Rectal smooth muscle tissue (tissue), 1 donor: ENCODE data around the gene BGN.

Experiments used
- H3K27ac ChIP-seq: one replicate; pipeline ENCODE4 v1.7.0; 2013; ENCODE audit warnings: low read depth, low read length, inconsistent platforms
- H3K27me3 ChIP-seq: one replicate; pipeline ENCODE4 v1.7.0; 2013; ENCODE audit warnings: low read length; ENCODE audit not compliant: control insufficient read depth, insufficient read depth
- H3K36me3 ChIP-seq: one replicate; pipeline ENCODE4 v1.7.0; 2013; ENCODE audit warnings: low read length; ENCODE audit not compliant: control insufficient read depth, insufficient read depth
- H3K4me1 ChIP-seq: one replicate; pipeline ENCODE4 v1.7.0; 2013; ENCODE audit warnings: low read length; ENCODE audit not compliant: control insufficient read depth, insufficient read depth
- H3K4me3 ChIP-seq: one replicate; pipeline ENCODE4 v1.7.0; 2013; ENCODE audit warnings: low read length
- H3K9ac ChIP-seq: one replicate; pipeline ENCODE4 v1.7.0; 2013; ENCODE audit warnings: low read length

BGN gene

DNA sequence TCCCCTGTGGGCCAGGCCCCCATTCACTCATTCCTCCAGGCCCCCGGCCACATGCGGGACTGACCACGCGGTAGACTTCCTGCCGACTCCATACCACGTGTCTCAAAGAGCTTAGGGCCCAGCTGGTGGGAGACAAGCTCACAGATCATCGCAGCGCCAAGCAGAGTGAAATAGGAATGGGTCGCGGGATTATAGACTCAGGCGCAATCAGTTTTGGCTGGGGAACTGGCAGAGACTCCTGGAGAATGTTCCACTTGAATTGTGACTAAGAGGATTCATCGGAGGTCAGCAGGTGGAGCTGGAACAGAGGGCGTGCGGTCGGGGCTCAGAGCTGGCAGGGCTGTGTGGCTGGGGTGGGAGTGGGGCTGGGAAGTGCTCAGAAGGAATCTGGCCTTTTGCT is 38.3 kb downstream of the BGN start:
- Histone ChIP-seq H3K27ac (no peak overlapping the region), H3K4me3 (no peak overlapping the region), H3K4me1 (no peaks in the 10 kb centered on the region), H3K9ac (no peak overlapping the region), H3K36me3 (no peaks in the 10 kb centered on the region), H3K27me3 (no peaks in the 10 kb centered on the region)

DNA sequence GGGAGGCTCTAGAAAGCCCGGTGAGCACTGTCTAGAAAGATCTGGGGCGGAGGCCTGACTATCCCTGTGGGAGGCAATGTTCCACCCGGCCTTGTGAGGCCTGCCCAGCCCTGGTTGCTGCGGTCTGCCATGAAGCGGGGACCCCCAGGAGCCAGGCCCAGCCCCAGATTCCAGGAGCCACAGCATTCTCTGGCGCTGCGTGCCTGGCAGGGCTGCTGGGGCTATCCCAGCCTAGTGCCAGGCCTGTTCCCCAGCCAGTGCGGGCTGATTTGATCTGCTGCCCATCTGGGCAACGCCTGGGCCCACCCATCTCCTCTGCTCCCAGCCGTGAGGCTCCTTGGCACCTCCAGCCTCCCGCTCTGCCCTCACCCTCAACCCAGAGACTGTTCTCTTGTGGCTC is 42.3 kb downstream of the BGN start:
- Histone ChIP-seq H3K36me3 (no peaks in the 10 kb centered on the region), H3K9ac (no peak overlapping the region), H3K4me1 (no peaks in the 10 kb centered on the region), H3K4me3 (no peak overlapping the region), H3K27me3 (peaks cover 3% of the 10 kb centered on the region), H3K27ac (no peak overlapping the region)

- Histone ChIP-seq H3K4me3 (no peak overlapping the region), H3K36me3 (no peaks in the 10 kb centered on the region), H3K27ac (no peak overlapping the region), H3K9ac (no peak overlapping the region), H3K4me1 (no peaks in the 10 kb centered on the region), H3K27me3 (peaks cover 3% of the 10 kb centered on the region)
Observed at GRCh38 chrX:153537526-153538295, 42.9 kb downstream of the BGN start.

DNA sequence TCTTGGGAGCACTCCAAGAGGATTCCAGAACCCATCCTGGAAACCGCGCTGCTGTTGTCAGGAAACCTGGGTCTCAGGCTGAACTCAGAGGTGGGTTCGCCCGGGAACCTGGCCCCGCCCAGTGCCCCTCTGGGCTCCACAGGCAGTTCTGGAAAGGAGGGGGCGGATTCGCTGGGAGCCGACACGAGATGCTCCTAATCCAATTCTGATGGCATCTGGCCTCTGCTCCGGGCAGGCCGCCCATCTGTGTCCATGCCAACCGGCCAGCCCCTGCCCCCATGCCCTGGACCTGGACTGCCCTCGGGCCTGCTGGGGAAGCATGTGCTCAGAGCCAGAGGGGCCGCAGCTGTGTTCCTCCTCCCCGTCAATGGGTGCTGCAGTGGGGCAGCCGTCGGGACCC is 43.6 kb downstream of the BGN start:
- H3K27ac ChIP-seq, result no peak overlapping the region
- H3K27me3 ChIP-seq, result peaks cover 5% of the 10 kb centered on the region
- no peak overlapping the region for H3K9ac ChIP-seq
- no peaks in the 10 kb centered on the region for H3K4me1 ChIP-seq
- H3K36me3 ChIP-seq, result no peaks in the 10 kb centered on the region
- no peak overlapping the region for H3K4me3 ChIP-seq

GRCh38 chrX:153539171-153539978 is 44.6 kb downstream of the BGN start:
- Histone ChIP-seq H3K27me3 (peaks cover 7% of the 10 kb centered on the region), H3K4me1 (no peaks in the 10 kb centered on the region), H3K9ac (no peak overlapping the region), H3K4me3 (no peak overlapping the region), H3K36me3 (no peaks in the 10 kb centered on the region), H3K27ac (no peak overlapping the region)

DNA sequence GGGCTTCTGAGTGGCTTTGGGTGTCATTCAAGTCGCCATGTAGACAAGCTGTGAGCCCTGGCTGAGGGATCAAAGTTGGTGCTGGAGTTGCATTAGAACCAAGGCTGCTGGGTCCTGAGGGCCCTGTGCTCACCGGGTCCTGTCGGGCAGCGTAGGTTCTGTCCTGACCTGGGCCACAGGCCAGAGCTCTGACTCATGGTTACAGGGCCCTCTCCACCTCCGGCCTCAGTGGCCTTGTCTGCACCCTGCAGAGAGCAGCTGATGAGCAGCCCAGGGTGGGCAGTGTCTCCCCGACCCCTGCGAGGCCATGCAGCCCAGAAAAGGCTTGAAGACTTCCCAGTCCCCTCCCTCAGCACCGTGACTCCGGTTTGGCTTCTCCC is 45.2 kb downstream of the BGN start:
- Histone ChIP-seq H3K4me1 (no peaks in the 10 kb centered on the region), H3K4me3 (no peak overlapping the region), H3K27ac (no peak overlapping the region), H3K9ac (no peak overlapping the region), H3K27me3 (peaks cover 7% of the 10 kb centered on the region), H3K36me3 (no peaks in the 10 kb centered on the region)

- Histone ChIP-seq H3K27ac (no peak overlapping the region), H3K36me3 (no peaks in the 10 kb centered on the region), H3K9ac (no peak overlapping the region), H3K4me3 (no peak overlapping the region), H3K4me1 (no peaks in the 10 kb centered on the region), H3K27me3 (peaks cover 10% of the 10 kb centered on the region)
Observed at GRCh38 chrX:153544727-153545126, 49.9 kb downstream of the BGN start.

GRCh38 chrX:153546386-153546785 is 51.6 kb downstream of the BGN start:
- Histone ChIP-seq H3K27me3 (peaks cover 9% of the 10 kb centered on the region), H3K36me3 (no peaks in the 10 kb centered on the region), H3K27ac (no peak overlapping the region), H3K4me3 (no peak overlapping the region), H3K4me1 (no peaks in the 10 kb centered on the region), H3K9ac (no peak overlapping the region)

GRCh38 chrX:153547195-153547594 is 52.4 kb downstream of the BGN start:
- no peaks in the 10 kb centered on the region for H3K4me1 ChIP-seq
- H3K4me3 ChIP-seq, result no peak overlapping the region
- H3K27me3 ChIP-seq, result peaks cover 9% of the 10 kb centered on the region
- H3K36me3 ChIP-seq, result no peaks in the 10 kb centered on the region
- no peak overlapping the region for H3K27ac ChIP-seq
- H3K9ac ChIP-seq, result no peak overlapping the region

DNA sequence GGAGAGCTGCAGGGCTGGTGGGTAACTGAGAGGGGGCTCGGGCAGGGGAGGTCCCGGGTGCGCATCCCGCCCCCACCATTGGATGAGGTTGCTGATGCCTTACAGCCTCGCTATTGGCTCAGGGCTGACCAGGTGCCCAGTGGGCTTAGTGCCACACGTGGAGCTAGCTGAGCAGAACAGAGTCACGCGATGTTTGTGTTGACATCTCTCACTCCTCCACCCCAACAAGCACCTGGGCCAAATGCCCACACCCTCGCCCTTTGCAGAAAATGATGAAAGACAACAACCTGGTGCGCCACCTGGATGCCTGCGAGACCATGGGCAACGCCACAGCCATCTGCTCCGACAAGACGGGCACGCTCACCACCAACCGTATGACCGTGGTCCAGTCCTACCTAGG is 54.5 kb downstream of the BGN start:
- Histone ChIP-seq H3K9ac (no peak overlapping the region), H3K36me3 (no peaks in the 10 kb centered on the region), H3K27ac (no peak overlapping the region), H3K4me3 (no peak overlapping the region), H3K4me1 (no peaks in the 10 kb centered on the region), H3K27me3 (peaks cover 5% of the 10 kb centered on the region)

DNA sequence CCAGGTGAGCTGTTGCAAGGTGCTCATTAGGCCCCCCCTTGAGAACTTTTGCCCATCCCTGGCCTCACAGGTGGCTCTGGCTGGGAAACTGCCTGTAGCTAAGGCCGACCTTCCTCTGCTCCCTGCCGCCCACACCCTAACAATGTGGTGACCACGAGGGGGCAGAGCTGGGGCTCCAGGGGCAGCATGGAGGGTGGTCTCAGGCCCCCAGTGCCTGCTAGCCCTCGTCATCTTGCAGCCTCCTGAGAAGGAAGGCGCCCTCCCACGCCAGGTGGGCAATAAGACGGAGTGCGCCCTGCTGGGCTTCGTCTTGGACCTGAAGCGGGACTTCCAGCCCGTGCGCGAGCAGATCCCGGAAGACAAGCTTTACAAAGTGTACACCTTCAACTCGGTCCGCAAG is 55.0 kb downstream of the BGN start:
- H3K27me3 ChIP-seq, result peaks cover 5% of the 10 kb centered on the region
- no peak overlapping the region for H3K9ac ChIP-seq
- H3K4me3 ChIP-seq, result no peak overlapping the region
- H3K27ac ChIP-seq, result no peak overlapping the region
- no peaks in the 10 kb centered on the region for H3K36me3 ChIP-seq
- no peaks in the 10 kb centered on the region for H3K4me1 ChIP-seq

DNA sequence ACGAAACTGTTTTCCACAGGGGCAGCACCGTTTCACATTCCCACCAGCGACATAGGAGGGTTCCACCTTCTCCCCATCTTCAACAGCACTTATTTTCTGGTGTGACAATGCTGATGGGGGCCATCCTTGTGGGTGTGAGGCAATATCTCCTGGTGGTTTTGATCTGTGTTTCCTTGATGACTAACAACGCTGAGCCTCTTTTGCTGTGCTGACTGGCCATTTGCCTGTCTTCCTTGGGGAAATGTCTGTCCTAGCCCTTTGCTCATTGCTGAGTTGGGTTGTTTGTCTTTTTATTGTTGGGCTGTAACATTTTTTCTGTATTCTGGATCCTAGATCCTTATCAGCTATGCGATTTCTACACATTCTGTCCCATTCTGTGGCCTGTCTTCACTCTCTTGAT is 56.4 kb downstream of the BGN start:
- no peaks in the 10 kb centered on the region for H3K36me3 ChIP-seq
- no peak overlapping the region for H3K4me3 ChIP-seq
- H3K9ac ChIP-seq, result no peak overlapping the region
- H3K4me1 ChIP-seq, result no peaks in the 10 kb centered on the region
- H3K27ac ChIP-seq, result no peak overlapping the region
- peaks cover 5% of the 10 kb centered on the region for H3K27me3 ChIP-seq
